GM19328 (cell line): ENCODE measurements around the gene LRRC55.
"Not testable (repeated sequence)": the region's sequence is repeated elsewhere in the genome, so short reads cannot be mapped to it uniquely, and the experiment has no call there.

ENCODE experiments used
- ATAC-seq: cut with Tn5 transposase; IDR thresholded peaks from one replicate; pipeline ENCODE4 v1.9.1; 2021; ENCODE audit warnings: mild to moderate bottlenecking, moderate library complexity; ENCODE audit not compliant: unreplicated experiment

LRRC55 gene

GRCh38 chr11:57160665-57161064 is 21.1 kb upstream of the LRRC55 start:
- no peak for ATAC-seq

- ATAC-seq, result no peak
These were observed 20.4 kb upstream of the LRRC55 start for GRCh38 chr11:57161351-57161750.

GRCh38 chr11:57162179-57162898 is 19.4 kb upstream of the LRRC55 start:
- no peak for ATAC-seq

GRCh38 chr11:57163160-57163868 is 18.4 kb upstream of the LRRC55 start:
- no peak for ATAC-seq

GRCh38 chr11:57164317-57164716 is 17.4 kb upstream of the LRRC55 start:
- ATAC-seq, result no peak

GRCh38 chr11:57167125-57167846 is 14.5 kb upstream of the LRRC55 start:
- no peak for ATAC-seq

- not testable (repeated sequence) for ATAC-seq
These were observed 11.9 kb upstream of the LRRC55 start for GRCh38 chr11:57169732-57170313.

- ATAC-seq, result no peak
These were observed 9.7 kb upstream of the LRRC55 start for GRCh38 chr11:57172031-57172430.

- ATAC-seq, result no peak
These were observed 7.1 kb upstream of the LRRC55 start for GRCh38 chr11:57174656-57175055.

GRCh38 chr11:57175478-57175877 is 6.3 kb upstream of the LRRC55 start:
- ATAC-seq, result no peak

GRCh38 chr11:57178334-57178733 is 3.4 kb upstream of the LRRC55 start:
- ATAC-seq, result no peak

GRCh38 chr11:57179681-57180080 is 2.1 kb upstream of the LRRC55 start:
- ATAC-seq, result no peak

GRCh38 chr11:57180081-57180561 is 1.6 kb upstream of the LRRC55 start:
- no peak for ATAC-seq

GRCh38 chr11:57180964-57181363 is 789 bp upstream of the LRRC55 start:
- ATAC-seq, result no peak

- no peak for ATAC-seq
These were observed 1.1 kb downstream of the LRRC55 start for GRCh38 chr11:57182896-57183295.

- ATAC-seq, result no peak
These were observed 8.8 kb downstream of the LRRC55 start for GRCh38 chr11:57190548-57190947.

- no peak for ATAC-seq
These were observed 9.8 kb downstream of the LRRC55 start for GRCh38 chr11:57191311-57192219.

- ATAC-seq, result no peak
These were observed 10.6 kb downstream of the LRRC55 start for GRCh38 chr11:57192316-57192715.

GRCh38 chr11:57196596-57196995 is 14.8 kb downstream of the LRRC55 start:
- ATAC-seq, result no peak

- no peak for ATAC-seq
These were observed 16.0 kb downstream of the LRRC55 start for GRCh38 chr11:57197762-57198161.
